GM18868 (cell line): ENCODE results near the gene MACROD2.
"Not testable (repeated sequence)": the region's sequence is repeated elsewhere in the genome, so short reads cannot be mapped to it uniquely, and the experiment has no call there.

ENCODE experiments used
- ATAC-seq: cut with Tn5 transposase; IDR thresholded peaks from one replicate; pipeline ENCODE4 v1.9.1; 2021; ENCODE audit warnings: mild to moderate bottlenecking, moderate library complexity; ENCODE audit not compliant: unreplicated experiment

Gene MACROD2

DNA sequence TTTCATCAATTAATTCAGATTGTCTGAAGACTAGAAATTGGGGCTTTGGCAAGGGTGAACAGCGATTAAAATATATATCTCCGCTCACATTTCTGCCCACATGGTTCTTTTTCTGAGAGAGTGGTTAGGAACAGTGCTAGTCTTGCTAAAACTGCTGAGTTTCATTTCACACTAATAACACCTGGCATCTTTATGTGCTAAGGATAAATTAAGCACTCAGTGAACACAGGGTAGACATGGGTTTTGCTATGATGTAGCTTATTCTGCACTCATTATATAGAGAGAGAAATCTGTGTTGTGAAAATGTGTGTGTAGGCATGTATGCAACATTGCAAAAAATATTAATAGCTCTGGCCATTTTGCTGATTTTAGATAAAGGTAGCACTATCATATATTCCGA lies 965.5 kb downstream of the MACROD2 start:
- no peak for ATAC-seq

DNA sequence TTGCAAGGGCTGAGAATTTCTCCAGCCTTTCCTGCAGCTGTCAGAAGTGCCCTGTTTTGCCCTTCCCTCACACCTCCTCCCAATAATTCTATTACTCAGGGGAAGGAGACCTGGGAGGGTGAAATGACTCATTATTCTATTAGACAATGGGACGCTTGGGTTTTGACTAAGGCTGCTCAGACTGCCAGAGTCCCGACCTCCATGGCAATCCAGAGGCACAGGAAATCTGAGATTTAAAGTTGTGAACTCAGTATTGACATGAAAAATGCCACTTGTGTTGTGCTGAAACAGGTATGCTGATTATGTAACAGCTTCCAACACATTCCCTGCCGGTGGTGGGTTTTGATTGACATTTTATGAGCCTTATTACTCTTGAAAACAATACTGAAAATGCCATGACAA lies 967.9 kb downstream of the MACROD2 start:
- no peak for ATAC-seq

DNA sequence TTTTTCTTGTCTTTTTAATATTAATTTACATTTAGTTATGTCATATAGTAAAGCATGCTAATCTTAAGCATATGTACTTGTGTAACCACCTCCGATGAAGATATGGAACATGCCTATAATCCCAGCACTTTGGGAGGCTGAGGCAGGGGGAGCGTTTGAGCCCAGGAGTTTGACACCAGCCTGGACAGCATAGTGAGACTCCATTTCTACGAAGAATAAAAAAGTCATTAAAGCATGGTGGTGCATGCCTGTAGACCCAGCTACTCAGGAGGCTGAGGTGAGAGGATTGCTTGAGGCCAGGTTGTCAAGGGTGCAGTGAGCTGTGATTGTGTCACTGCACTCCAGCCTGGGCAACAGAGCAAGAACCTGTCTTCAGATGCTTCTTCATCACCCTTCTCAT lies 970.9 kb downstream of the MACROD2 start:
- ATAC-seq = no peak

DNA sequence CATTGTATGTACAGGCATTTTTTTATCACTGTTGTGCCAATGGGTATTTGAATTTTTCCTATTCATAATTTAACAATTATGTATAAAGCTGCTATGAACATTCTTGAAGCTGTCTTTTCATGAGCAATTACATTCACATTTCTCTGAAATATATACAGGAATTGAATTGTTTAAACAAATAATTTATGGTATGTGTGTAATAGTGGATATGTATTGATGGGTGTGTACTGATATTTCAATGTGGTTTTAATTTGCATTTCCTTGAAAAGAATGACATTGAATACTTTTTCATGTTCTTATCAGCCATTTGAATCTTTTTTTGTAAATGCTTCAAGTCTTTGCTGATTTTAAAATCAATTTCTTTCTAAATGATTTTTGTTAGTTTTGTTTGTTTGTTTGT lies 971.5 kb downstream of the MACROD2 start:
- no peak for ATAC-seq

DNA sequence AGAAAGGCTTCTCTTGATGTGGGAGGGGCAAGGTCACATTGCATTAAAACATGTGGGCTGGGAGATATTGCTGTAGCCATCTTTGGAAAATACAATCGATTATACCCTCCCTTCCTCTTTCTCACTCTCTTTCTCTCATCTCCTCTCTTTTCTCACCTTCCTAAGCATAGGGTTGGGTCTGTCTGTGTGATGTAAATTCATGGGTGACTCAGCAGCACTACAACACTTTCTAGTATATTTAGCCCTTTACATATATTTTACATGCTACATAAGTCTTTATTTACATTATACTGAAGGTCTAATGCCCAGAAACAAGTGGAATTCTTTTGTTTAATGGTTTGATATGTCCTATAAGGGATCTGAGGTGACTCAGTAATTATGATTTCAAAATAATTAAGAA lies 976.9 kb downstream of the MACROD2 start:
- no peak for ATAC-seq

DNA sequence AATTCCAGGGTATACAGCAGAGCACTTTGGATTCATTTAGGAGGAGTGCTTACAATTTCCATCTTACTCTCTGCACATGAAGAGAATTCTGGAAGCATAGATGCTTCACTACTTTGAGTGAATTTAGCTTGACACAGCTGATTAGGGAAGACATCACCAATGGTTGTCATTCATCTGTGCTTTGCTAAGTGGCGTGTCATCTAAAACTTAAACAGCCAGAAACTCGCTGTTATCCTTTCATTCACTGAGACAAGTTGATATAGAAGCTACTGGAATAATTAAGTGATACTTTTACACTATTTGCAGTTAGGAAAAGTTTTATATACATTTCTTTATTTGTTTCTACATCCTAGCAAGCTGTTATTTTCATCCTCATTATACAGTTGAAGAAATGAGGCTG lies 977.4 kb downstream of the MACROD2 start:
- no peak for ATAC-seq

DNA sequence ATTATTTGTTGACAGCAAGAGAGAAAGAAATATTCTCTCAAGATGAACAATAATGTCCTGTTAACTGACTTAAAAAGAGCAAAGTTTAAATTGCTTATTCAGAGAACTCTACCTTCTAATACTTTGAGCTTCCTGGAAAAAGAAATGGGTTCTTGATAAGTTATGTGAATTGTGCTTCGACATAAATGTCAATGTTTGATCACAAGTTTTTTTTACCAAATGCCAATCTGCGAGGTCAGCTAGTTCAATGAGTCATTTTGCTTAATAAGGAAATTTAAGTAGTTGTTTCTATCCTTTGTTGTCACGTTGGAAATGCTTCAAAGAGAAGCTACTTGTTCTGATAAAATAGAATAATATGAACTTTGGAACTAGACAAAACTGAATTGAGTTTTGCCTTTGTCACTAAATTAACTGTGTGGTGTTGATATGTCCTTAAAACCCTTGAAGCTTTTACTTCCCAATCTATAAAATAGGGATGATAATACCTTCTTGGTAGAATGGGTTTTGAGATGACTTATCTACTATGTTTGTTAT lies 984.2 kb downstream of the MACROD2 start:
- no peak for ATAC-seq

DNA sequence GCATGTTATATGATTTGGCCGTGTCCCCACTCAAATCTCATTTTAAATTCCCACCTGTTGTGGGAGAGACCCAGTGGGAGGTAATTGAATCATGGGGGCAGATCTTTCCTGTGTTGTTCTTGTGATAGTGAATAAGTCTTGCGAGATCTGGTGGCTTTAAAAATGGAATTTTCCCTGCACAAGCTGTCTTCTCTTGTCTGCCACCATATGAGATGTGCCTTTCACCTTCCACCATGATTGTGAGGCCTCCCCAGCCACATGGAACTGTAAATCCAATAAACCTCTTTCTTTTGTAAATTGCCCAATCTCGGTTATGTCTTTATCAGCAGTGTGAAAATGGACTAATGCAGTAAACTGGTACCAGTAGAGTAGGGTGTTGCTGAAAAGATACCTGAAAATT lies 986.2 kb downstream of the MACROD2 start:
- not testable (repeated sequence) for ATAC-seq

DNA sequence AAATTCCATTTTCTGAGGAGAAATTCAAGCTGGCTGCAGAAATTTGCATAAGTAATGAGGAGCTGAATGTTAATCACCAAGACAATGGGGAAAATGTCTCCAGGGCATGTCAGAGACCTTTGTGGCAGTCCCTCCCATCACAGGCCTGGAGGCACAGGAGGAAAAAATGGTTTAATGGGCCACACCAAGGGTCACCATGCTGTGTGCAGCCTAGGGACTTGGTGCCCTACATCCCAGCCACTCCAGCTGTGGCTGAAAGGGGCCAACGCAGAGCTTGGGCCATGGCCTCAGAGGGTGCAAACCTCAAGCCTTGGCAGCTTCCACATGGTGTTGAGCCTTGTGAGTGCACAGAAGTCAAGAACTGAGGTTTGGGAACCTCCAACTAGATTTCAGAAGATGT lies 987.0 kb downstream of the MACROD2 start:
- not testable (repeated sequence) for ATAC-seq

DNA sequence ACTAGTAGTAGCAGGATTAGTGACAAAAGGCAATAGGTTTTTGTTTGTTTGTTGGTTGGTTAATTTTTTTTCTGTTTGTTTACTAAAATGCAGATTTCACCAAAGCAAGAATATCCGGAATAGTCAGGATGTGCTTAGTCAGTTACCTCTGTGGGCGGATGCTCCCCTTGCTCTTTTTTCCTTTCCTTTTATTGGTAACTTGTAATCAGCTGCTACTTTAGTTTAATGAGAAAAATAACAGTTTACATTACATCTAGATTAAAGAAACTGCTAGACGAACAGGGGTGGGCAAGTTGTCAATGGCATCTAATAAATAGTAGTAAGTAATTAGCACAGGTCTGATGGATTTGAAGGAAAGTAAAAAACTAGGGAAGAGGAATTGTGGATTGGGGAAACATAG lies 989.0 kb downstream of the MACROD2 start:
- ATAC-seq = no peak

DNA sequence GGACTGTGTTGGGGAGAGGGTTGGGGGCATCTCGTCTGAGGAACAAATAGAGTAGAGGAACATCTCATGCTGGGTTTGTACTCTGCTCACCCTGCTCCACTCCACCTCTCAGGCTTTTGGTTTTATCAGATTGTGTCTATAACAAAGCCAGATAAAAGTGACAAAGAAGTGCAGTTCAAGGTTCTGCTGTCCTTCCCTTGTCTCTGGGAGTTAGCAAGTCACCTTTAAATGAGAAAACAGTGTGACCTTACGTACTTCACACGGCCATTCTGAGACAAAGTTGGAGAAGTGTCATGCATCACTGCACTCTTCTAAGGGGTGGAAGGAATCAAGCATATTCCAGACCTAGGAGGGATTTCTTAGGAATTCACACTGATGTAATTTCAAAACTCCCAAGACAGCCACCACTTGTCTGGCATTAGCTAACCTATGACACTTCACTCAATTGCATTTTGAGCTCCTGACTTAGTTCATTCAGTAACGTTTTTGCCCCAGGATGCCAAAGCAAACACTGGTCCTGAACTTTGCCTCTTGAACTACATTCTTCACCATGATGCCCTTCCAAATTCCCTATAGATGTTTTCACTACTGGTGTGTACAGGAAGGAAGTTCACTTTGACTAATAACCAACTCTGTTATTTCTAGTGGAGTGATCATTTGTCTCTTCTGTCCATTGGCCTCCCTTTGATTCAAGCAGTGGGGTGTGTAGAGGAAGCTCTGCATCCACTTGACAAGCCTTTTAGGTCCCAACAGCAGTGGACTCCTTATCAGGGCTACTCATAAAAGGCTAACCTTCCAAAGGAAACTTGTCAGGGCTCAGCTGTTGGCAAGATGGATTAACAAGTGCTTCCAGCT lies 989.7 kb downstream of the MACROD2 start:
- no peak for ATAC-seq

DNA sequence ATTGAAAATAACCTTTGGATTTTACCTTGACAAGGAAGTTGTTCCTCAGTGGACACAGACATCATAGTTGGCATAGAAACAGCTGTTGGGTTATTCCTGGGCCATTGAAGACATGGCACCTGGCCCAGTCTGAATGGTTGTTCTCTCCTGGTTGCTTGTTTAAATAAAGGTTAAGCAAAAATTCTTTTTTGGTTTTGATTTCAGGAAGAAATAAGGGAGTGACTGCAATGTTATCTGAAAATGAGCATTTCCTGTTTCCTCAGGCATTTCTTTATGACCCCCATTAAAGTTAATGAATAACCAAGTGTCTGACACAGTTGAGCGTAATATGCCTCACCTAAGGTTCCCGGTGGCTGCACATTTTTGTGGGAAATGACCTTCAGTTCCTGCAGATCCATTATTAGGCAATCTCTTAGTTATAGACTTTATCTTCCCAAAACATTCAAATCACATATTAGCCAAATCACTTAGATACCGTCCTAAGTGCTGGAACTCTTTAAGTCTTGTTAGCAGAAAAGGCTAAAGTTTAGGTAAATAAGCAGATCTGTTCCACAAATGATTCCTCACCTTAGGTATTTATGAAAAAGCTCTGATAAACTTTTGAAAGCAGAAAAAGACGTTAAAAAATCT lies 990.8 kb downstream of the MACROD2 start:
- ATAC-seq = no peak

DNA sequence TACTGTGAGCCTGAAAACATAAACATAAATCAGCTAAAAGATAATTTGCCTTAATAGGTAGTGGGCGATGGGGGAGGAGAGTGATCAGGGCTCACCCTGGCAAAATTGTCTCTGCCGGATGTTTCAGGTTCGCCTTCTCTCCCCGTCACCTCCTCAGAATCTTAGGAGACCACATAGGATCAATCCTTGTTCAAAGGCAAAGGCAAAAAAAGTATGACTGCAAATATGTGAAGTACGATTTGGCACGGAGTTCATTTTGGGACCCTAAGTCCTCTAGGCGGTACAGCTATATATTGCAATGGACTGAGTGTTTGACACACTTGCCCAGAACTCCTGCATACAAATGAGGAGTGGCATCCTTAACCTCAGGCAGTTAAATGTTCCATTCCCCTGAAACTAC lies 991.3 kb downstream of the MACROD2 start:
- no peak for ATAC-seq

DNA sequence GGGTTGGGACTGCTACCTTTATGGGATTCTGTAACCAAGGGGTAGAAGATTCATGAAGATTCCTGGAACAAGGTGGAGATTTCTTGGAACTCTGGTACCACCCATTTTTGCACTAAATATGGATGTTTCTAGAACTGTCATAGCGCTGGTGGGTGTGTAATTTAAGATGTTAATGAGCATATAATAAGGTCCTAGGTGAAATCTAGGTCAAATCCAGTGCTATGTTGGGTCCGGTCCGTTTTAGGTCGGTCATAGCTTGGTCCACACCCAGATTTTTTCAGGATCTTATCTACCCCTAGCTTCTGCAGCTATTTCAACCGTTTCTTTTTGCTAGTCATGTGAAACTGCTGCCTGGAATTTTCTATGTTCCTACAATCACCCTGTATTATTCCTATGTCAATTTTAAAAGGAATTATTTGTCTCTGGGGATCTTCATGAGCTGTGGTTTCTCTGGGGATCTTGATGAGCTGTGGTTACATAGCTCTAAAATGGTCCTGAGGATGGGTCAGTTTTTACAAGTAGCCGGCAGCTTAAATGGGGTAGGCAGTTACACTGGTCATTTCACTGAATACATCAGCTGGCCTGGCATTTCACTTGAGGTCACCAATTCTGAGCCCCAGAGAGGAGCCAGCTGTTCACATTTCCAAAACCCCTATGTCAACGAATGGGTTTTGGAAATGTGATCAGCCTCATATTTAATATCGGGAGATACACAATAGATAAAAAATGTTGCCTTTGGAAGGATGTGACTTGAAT lies 994.4 kb downstream of the MACROD2 start:
- ATAC-seq = no peak

DNA sequence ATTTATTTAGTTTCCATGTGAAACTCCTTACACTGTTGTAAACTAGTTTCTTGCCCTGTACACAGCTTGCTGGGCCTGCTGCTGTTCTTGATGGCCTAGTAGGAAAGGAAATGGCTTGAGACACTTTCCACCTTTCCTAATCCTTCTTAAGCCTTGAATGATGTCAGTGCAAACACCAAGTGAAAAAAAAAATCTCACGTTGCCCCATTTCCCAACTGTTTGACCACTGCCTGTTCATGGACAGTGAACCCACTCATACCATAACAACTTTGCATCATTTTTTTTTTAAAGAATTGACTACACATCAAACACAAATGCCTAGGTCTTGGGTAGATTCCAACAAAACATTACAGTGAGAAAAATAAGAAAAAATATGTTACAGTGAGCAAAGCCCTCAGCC lies 995.7 kb downstream of the MACROD2 start:
- ATAC-seq = no peak

DNA sequence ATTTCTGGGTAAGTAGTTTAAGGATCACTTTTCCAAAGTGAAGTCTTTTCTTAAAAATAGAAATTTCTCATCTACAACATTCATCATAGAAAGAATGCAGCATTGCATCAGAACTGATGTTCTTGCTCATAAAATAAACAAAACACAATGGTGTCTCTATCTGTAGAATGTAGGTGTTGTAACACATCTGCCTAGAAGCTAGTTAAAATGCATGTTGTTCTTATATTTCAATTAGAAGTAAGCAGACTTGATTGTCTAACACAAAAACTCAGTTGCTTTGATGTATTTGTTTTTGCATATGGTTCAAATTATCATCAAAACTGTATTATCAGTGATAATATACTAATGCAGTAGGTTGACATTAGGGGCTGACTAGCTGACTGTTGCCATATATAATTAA lies 996.8 kb downstream of the MACROD2 start:
- ATAC-seq = no peak

DNA sequence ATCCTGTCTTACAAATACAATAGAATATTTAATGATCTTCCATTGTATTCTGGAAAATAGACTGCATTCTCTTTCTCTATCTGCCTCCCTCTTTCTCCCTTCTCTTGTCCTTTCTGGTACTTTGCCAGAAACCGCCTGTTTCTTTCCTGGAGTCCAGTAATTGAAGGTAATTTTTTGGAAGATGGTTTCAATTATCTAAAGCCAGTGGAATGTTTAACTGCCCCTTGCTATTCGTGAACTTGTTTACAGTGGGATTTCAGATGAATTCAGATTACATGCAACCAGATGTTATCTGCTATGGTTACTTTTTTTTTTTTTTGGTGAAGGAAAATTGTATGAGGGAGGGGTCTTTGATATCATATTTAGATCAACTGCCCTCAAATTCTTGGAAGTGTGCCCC lies 997.6 kb downstream of the MACROD2 start:
- ATAC-seq = no peak

DNA sequence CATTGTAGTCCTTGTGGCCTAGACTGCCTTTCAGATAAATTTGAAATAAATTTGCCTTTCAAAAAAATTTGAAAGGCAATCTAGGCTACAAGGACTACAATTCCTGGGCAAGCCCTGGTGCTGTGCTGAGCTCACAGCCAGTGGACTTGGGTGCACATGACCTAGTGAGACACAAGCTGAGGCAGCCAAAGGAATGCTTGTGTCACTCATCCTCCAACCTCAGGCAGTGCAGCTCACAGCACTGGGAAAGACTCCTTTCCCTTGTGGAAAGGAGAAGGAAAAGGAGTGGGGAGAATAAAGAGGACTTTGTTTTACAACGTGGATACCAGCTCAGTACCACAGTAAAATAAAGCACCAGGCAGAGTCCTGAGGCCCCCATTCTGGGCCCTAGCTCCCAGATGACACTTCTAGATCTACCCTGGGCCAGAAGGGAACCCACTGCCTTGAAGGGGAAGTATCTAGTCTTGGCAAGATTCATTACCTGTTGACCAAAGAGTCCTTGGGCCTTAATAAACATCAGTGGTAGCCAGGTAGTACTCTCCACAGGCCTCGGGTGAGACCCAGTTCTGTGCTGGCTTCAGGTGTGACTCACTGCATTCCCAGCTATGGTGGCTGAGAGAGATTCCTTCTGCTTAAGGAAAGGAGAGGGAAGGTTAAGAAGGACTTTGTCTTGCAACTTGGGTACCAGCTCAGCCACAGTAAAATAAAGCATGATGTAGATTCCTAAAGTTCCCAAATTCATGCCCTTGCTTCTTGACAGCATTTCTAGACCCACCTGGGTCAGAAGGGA lies 1001.8 kb downstream of the MACROD2 start:
- no peak for ATAC-seq

DNA sequence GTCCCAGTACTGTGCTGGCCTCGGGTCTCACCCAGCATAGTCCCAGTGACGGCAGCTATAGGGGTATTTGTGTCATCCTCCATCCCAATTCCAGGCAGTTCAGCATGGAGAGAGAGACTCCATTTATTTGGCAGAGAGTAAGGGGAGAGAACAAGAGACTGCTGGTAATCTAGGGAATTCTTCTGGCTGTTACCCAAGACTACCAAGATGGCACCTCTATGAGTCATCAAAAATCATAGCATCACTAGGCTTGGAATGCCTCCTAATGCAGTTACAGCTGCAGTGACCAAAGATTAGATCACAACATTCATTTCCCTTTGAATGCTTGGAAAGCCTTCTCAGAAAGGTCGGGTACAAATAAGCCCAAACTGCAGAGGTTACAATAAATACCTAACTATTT lies 1002.5 kb downstream of the MACROD2 start:
- no peak for ATAC-seq

DNA sequence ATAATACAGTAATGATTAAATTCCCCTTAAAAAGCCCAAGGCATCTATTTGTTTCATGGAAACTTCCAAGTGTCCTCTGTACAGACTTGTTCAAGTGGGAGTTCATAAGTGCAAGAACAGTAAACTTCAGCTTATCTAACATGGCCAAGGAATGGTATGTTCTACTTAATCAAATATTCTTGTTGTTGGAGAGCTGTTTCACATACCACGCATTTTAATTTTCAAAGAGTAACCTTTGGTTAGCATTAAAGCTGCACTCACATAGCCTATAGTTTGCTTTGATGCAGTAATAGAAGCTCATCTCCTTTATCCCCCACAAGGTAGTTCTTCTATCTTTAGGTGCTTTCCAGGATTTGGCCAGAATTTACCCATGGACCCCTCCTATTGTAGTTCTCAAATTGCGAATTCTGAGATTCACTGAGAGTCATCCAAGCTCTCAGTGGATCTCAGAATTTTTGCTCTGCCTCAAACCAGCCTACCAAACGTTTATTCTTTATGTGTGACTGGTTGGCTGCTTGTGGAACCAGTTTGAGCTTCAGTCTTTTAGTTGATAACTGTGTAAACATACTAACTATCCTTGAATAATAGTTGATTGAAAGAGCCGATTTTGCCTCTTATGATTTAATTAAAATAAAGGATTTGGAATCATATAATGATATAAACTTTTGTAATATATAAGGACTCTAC lies 1010.1 kb downstream of the MACROD2 start:
- no peak for ATAC-seq
